GM12865 (cell line): ENCODE data around the gene RCAN1.

ENCODE experiments used
- DNase-seq: peaks from one replicate; pipeline ENCODE4 v3.0.0; 2010; ENCODE audit warnings: low read depth
- H3K4me3 ChIP-seq: 2 replicates; pipeline ENCODE4 v1.5.1; 2011; ENCODE audit warnings: mild to moderate bottlenecking, low read depth, low read length, control low read depth
- CTCF ChIP-seq: IDR thresholded peaks from 2 replicates; pipeline ENCODE4 v1.5.1; 2011; ENCODE audit warnings: low read length, control low read depth, low read depth, inconsistent platforms; ENCODE audit not compliant: insufficient read depth; ENCODE audit errors: missing control alignments

The RCAN1 gene

GRCh38 chr21:34524646-34525601, 90.0 kb downstream of the RCAN1 start:
- no peak overlapping the region for H3K4me3 ChIP-seq
- no peak for DNase-seq
- no peak for TF ChIP-seq CTCF

GRCh38 chr21:34523019-34523555, 91.8 kb downstream of the RCAN1 start:
- TF ChIP-seq CTCF: no peak
- no peak for DNase-seq
- H3K4me3 ChIP-seq: no peak overlapping the region

GRCh38 chr21:34522284-34522683, 92.6 kb downstream of the RCAN1 start:
- no peak for DNase-seq
- no peak for TF ChIP-seq CTCF
- no peak overlapping the region for H3K4me3 ChIP-seq

- no peak overlapping the region for H3K4me3 ChIP-seq
- DNase-seq: no peak
- TF ChIP-seq CTCF: no peak
Measured at GRCh38 chr21:34521561-34521960, 93.4 kb downstream of the RCAN1 start.

- no peak for DNase-seq
- H3K4me3 ChIP-seq: no peak overlapping the region
- TF ChIP-seq CTCF: no peak
Measured at GRCh38 chr21:34520764-34521508, 94.0 kb downstream of the RCAN1 start.

- no peak overlapping the region for H3K4me3 ChIP-seq
- no peak for TF ChIP-seq CTCF
- DNase-seq: no peak
Measured at GRCh38 chr21:34520281-34520680, 94.6 kb downstream of the RCAN1 start.
